ENCODE data around the gene THBS4.
"Not testable (repeated sequence)": the region's sequence is repeated elsewhere in the genome, so short reads cannot be mapped to it uniquely, and the experiment has no call there.

The THBS4 gene

DNA sequence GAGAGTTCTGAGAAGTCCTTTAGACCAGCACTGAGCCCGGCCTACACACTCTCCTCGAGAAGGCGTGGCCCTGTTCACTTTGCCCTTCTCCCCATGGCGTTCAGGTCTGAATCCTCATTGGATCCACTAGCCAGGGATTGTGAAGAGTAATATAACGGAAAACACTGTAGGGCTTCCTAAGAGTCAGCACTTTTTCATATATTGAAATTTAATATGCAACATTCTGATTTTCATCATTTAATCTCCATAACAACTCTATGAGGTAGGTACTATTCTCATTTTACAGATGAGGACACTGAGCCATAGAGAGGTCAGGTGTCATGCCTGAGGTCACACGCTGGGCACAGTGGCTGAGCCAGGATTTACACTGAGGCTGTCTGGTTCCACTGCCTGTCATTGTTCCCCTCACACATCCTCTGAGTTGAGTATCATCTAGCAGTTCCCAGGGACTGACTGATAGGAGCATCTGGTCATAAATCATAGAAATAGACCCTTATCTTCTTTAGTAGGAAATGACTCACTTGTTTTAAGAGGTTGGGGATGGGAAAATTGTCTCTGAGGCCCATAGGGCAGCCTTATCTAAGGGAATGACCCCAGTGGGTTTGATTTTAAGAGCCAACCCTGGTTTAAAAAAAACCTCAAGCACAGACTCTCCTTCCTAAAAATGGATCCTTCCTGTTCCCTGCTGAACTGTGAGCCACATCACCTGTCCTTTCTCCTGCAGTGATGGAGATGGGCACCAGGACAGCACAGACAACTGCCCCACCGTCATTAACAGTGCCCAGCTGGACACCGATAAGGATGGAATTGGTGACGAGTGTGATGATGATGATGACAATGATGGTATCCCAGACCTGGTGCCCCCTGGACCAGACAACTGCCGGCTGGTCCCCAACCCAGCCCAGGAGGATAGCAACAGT lies 41.2 kb downstream of the THBS4 start:
- Mint-ChIP-seq H3K27me3 (no peaks in the 10 kb centered on the region), H3K9me3 (no peaks in the 10 kb centered on the region), H3K36me3 (peaks cover 5% of the 10 kb centered on the region), H3K4me1 (no peaks in the 10 kb centered on the region), H3K27ac (no peak overlapping the region), H3K4me3 (no peak overlapping the region)
- no peak for DNase-seq
- CTCF ChIA-PET: no interaction called here

DNA sequence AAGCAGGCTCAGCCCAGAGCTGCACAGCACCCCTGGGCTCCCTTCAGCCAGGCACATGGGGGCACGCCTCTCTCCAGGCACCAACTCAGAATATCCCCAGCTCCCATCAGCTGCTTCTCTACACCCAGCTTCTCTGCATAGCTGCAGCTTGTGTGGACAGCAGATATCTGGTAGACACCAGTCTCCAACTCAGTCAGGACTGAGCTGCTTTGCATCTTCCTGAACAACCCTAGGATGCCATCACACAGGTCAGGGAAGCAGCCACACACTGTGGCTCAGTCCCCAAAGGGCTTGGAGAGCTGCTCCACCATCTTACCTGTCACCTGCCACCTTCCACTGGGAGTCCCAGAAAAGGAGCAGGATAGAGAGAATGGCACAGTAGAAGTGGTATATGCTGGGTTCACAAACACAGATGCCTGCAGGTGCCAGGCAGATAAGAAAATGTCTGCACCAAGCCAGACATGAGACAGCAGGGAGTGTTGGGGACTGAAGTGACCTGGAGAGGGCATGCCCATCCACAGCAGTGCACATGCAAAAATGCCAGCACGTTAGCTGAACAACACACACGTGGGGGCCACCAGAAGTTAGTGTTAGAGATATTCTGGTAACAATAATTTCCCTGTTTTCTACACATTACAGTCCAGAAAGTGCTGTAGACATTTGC lies 42.0 kb downstream of the THBS4 start:
- no peaks in the 10 kb centered on the region for H3K9me3 Mint-ChIP-seq
- no peak overlapping the region for H3K4me3 Mint-ChIP-seq
- no peak for DNase-seq
- H3K27me3 Mint-ChIP-seq: no peaks in the 10 kb centered on the region
- CTCF ChIA-PET: interaction anchor here (1.2 kb wide), 1 partner anchor 15 kb away, joined by 4 read pairs; no protein-coding TSS in a partner anchor
- H3K4me1 Mint-ChIP-seq: no peaks in the 10 kb centered on the region
- H3K27ac Mint-ChIP-seq: no peak overlapping the region
- H3K36me3 Mint-ChIP-seq: peaks cover 5% of the 10 kb centered on the region

DNA sequence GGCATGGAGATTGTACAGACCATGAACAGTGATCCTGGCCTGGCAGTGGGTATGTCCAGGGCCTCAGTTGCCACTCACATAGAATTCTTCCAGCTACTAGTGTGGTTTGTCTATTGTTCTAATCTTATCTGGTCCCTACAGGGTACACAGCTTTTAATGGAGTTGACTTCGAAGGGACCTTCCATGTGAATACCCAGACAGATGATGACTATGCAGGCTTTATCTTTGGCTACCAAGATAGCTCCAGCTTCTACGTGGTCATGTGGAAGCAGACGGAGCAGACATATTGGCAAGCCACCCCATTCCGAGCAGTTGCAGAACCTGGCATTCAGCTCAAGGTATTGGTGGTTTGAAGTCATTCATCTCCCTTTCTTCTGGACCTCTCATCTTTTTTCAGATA lies 43.8 kb downstream of the THBS4 start:
- Mint-ChIP-seq H3K9me3 (no peaks in the 10 kb centered on the region), H3K4me1 (peaks cover 13% of the 10 kb centered on the region), H3K27me3 (no peaks in the 10 kb centered on the region), H3K27ac (no peak overlapping the region), H3K4me3 (no peak overlapping the region), H3K36me3 (peaks cover 5% of the 10 kb centered on the region)
- CTCF ChIA-PET: interaction anchor here (0.6 to 1.7 kb wide), 4 partner anchors 13 to 375 kb away, joined by 3 to 6 read pairs (median 4); no protein-coding TSS in a partner anchor
- no peak for DNase-seq

DNA sequence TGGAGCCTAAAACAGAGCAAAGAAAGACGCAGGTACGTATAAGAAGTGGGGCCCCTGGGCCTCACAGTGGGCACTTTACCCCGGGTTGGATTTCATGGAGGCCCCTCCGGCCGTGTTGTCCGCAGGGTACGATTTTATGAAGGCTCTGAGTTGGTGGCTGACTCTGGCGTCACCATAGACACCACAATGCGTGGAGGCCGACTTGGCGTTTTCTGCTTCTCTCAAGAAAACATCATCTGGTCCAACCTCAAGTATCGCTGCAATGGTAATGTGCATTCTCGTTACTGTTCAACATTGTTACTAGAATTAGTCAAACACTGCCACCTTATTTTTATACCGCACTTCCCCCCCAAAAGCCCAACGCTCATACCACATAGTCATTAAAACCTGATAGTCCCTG lies 47.1 kb downstream of the THBS4 start:
- Mint-ChIP-seq H3K9me3 (no peaks in the 10 kb centered on the region), H3K4me1 (peaks cover 13% of the 10 kb centered on the region), H3K4me3 (no peak overlapping the region), H3K27me3 (peaks cover 3% of the 10 kb centered on the region), H3K27ac (no peak overlapping the region), H3K36me3 (peaks cover 5% of the 10 kb centered on the region)
- DNase-seq: no peak
- CTCF ChIA-PET: interaction anchor here (3.7 kb wide), 1 partner anchor 157 kb away, joined by 23 read pairs; no protein-coding TSS in a partner anchor

DNA sequence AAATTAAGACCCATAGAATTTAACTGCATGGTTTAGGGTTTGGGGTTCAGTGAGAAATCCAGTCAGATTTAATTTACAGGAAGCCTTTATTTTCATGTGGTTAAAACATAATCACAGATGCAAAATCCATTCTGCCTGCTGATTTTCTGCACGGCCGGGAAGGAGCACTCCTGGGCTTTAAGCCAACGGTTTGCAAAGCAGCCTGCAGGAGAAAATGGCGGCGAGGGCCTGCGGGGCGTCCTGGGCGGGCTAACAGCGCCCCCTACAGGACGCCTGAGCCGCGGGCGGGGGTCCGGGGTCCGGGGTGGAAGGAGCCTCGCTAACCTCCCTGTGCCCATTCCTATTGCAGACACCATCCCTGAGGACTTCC lies 47.6 kb downstream of the THBS4 start:
- CTCF ChIA-PET: interaction anchor here (0.6 to 3.7 kb wide), 39 partner anchors 9 to 1061 kb away, joined by 3 to 60 read pairs (median 4); no protein-coding TSS in a partner anchor
- peak; percentile 63 for DNase-seq
- Mint-ChIP-seq H3K36me3 (peaks cover 5% of the 10 kb centered on the region), H3K4me3 (peak overlapping the region; percentile 61), H3K27ac (no peak overlapping the region), H3K27me3 (peaks cover 3% of the 10 kb centered on the region), H3K4me1 (peaks cover 13% of the 10 kb centered on the region), H3K9me3 (no peaks in the 10 kb centered on the region)

DNA sequence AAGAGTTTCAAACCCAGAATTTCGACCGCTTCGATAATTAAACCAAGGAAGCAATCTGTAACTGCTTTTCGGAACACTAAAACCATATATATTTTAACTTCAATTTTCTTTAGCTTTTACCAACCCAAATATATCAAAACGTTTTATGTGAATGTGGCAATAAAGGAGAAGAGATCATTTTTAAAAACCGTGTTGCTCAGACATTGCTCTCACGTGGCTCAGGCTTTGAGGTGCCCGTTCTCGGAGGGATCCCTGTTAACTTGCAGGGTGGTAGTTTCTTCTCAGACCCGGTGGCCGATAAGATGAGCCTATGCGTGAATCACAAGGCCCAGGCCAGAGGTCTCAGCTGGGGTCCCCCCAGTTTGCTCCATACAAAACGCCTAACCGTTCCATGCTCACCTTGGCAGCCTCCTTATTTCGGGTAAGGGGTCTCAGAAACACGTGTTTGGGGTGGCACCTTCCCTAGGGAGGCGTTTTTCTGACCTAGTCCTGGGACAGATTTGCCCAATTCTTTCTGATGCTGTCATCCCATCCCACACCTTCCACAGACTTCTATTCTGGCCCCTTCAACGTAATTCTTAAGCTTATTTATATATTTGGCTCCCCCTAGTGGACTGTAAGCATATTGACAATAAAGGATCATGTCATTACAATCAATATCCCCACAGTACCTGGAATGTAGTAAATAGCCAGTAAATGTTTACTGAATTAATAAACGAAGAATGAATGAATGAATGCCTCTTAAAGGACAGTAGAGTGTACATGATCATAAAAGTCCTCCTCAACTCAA lies 48.1 kb downstream of the THBS4 start:
- peaks cover 13% of the 10 kb centered on the region for H3K4me1 Mint-ChIP-seq
- H3K4me3 Mint-ChIP-seq: peak overlapping the region; percentile 61
- peak; percentile 29 for DNase-seq
- peak overlapping the region; percentile 76 for H3K27ac Mint-ChIP-seq
- peaks cover 3% of the 10 kb centered on the region for H3K27me3 Mint-ChIP-seq
- CTCF ChIA-PET: interaction anchor here (0.6 to 3.7 kb wide), 54 partner anchors 9 to 1062 kb away, joined by 3 to 60 read pairs (median 4); partner anchors contain the start of gene CMYA5
- H3K36me3 Mint-ChIP-seq: peaks cover 5% of the 10 kb centered on the region
- no peaks in the 10 kb centered on the region for H3K9me3 Mint-ChIP-seq

DNA sequence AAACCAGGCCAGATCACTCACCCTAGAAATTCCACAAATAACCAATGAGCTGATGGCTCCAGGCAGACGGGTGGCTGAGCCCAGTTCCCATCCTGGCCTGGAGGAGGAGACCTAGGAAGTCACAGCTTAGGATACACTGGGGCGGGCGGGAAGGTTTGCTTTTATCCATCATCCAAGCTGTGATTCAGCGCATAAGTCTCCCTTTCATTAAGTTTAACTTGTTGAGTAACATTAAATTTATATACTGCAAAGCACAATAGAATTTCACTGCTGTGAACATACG lies 55.7 kb downstream of the THBS4 start:
- peaks cover 11% of the 10 kb centered on the region for H3K36me3 Mint-ChIP-seq
- H3K4me3 Mint-ChIP-seq: no peak overlapping the region
- no peaks in the 10 kb centered on the region for H3K27me3 Mint-ChIP-seq
- no peak for DNase-seq
- H3K4me1 Mint-ChIP-seq: peaks cover 27% of the 10 kb centered on the region
- no peak overlapping the region for H3K27ac Mint-ChIP-seq
- H3K9me3 Mint-ChIP-seq: no peaks in the 10 kb centered on the region
- CTCF ChIA-PET: interaction anchor here (0.7 to 4.7 kb wide), 10 partner anchors 10 to 581 kb away, joined by 3 to 103 read pairs (median 6); no protein-coding TSS in a partner anchor

DNA sequence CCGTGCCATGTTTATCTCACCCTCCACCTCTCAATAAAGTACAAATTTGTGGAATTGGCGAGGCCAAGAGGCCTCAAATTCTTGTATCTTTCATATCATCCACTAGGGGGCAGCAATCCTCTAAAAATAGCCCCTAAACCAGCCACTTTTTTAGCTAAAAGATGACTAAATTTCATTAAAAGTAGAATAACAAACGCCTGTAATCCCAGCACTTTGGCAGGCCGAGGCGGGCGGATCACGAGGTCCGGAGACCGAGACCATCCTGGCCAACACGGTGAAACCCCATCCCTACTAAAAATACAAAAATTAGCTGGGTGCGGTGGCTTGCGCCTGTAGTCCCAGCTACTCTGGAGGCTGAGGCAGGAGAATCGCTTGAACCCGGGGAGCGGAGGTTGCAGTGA lies 56.6 kb downstream of the THBS4 start:
- peak; percentile 43 for DNase-seq
- H3K27me3 Mint-ChIP-seq, H3K9me3 Mint-ChIP-seq: not testable (repeated sequence)
- CTCF ChIA-PET: interaction anchor here (0.7 to 4.7 kb wide), 29 partner anchors 8 to 581 kb away, joined by 3 to 103 read pairs (median 4); no protein-coding TSS in a partner anchor
- peak overlapping the region; percentile 84 for H3K27ac Mint-ChIP-seq
- H3K4me1 Mint-ChIP-seq: peaks cover 27% of the 10 kb centered on the region
- H3K36me3 Mint-ChIP-seq: peaks cover 15% of the 10 kb centered on the region
- peak overlapping the region; percentile 15 for H3K4me3 Mint-ChIP-seq

DNA sequence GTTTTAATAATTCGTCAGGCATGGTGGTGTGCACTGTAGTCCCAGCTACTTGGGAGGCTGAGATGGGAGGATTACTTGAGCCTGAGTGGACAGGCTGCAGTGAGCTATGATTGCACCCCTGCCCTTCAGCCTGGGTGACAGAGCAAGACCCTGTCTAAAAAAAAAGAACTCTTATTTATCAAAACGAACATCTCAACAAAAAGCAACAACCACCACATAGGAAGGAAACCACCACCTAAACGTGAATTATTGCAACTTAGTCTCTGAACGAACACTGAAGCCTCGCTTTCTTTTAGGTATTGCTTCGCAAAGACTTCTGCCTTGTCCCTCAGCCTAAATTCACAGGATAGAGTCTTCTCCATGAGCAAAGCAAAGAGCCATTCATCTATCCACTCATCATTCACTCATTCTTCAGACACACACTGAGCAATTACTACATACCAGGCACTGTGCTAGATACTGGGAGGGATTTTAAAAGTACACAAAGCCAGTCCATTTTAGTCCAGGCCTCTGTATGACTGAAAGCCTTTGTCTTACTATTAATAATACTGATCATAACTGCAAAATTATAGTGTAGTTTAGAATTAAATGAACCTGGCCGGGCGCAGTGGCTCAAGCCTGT lies 57.4 kb downstream of the THBS4 start:
- CTCF ChIA-PET: interaction anchor here (0.6 to 4.7 kb wide), 22 partner anchors 8 to 538 kb away, joined by 3 to 103 read pairs (median 4); no protein-coding TSS in a partner anchor
- no peaks in the 10 kb centered on the region for H3K27me3 Mint-ChIP-seq
- no peak for DNase-seq
- no peaks in the 10 kb centered on the region for H3K9me3 Mint-ChIP-seq
- no peak overlapping the region for H3K4me3 Mint-ChIP-seq
- peaks cover 32% of the 10 kb centered on the region for H3K4me1 Mint-ChIP-seq
- H3K36me3 Mint-ChIP-seq: peaks cover 20% of the 10 kb centered on the region
- peak overlapping the region; percentile 84 for H3K27ac Mint-ChIP-seq

DNA sequence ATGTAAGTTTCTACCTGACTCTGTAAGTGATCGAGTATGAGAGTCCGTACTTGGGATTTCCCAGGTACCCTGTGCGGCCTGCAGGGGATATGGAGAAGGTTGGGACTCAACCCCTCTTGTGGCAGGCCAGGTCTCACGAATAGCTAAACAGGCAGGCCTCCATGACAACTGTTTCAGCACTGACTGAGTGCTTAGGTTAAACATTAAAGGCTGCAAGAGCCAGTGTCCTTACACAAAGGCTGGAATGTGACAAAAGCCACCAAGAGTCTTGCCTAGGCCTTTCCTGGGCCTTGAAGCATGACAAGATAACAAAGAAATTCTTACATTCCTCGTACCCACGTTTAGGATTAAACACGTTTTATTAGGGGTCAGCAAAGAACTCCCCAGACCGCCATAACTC lies 58.6 kb downstream of the THBS4 start:
- Mint-ChIP-seq H3K27ac (no peak overlapping the region), H3K27me3 (no peaks in the 10 kb centered on the region), H3K4me3 (no peak overlapping the region), H3K9me3 (no peaks in the 10 kb centered on the region), H3K36me3 (peaks cover 20% of the 10 kb centered on the region), H3K4me1 (peaks cover 32% of the 10 kb centered on the region)
- DNase-seq: no peak
- CTCF ChIA-PET: interaction anchor here (0.9 to 2.2 kb wide), 2 partner anchors 181 to 215 kb away, joined by 3 to 6 read pairs; no protein-coding TSS in a partner anchor

DNA sequence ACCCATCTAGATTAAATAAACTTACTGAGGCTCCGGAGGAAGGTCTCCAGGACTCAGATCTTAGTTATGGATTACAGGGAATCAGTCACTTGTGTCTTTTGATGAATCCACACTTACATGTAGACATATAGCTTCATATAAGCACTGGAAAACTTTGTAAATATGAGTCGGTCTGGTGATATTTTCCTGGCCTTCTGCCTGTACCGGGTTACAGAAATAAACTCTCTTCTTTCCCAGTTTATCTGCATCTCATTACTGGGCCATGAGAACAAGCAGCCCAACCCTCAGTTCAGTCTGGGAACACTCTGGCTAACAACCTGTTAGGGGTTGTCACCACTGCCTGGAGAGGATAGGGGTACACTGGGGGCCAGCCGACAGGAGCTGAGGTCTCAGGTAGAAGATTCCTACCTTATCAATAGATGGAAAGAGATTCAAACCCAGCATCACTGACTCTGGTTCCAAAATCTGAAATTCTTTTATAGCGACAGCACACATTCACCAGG lies 59.1 kb downstream of the THBS4 start:
- CTCF ChIA-PET: interaction anchor here (0.9 to 2.2 kb wide), 3 partner anchors 123 to 214 kb away, joined by 3 to 6 read pairs (median 3); no protein-coding TSS in a partner anchor
- Mint-ChIP-seq H3K4me3 (no peak overlapping the region), H3K27ac (no peak overlapping the region), H3K9me3 (no peaks in the 10 kb centered on the region), H3K27me3 (no peaks in the 10 kb centered on the region), H3K36me3 (peaks cover 20% of the 10 kb centered on the region), H3K4me1 (peaks cover 32% of the 10 kb centered on the region)
- no peak for DNase-seq

DNA sequence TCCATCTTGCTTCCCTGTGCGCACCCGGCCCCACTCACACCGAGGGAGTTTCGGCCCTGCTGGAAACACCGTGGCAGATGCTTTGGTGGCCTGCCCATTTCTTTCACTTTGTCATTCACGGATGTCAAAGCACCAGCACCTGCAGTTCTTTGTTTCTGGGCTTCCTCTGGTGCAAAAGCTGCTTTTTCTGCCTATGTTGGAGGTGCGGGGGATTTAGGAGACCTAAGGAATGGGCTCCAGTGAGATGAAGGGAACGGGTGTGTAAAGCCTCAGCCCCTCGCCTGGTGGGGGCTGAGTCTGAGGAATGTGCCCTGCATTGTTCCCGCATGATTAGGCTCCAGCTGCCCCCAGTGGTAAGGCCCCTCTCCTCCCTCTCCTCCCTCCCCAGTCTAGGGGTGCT lies 62.3 kb downstream of the THBS4 start:
- Mint-ChIP-seq H3K36me3 (peaks cover 26% of the 10 kb centered on the region), H3K4me3 (no peak overlapping the region), H3K27me3 (no peaks in the 10 kb centered on the region), H3K27ac (no peak overlapping the region), H3K9me3 (no peaks in the 10 kb centered on the region), H3K4me1 (peaks cover 37% of the 10 kb centered on the region)
- CTCF ChIA-PET: interaction anchor here (1.2 to 2.8 kb wide), 2 partner anchors 13 to 178 kb away, joined by 5 to 10 read pairs; no protein-coding TSS in a partner anchor
- no peak for DNase-seq

DNA sequence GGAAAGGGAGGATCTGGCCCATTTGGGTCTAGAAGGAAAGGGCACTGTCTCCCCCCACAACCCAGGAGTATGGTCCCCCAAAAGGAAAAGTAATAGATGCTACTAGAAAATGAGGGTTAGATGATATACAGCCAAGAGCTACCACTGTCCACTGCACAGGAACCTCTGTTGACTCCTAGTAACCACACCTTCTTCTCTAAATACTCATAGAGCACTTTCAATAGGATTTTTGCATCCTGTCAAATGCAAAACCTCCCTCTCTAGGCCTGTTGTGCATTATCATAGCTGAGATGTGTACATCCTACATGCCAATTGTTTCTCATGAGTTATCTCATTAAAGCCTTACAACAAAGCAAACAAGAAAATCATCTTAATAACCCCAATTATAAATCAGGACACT lies 66.8 kb downstream of the THBS4 start:
- no peaks in the 10 kb centered on the region for H3K27me3 Mint-ChIP-seq
- CTCF ChIA-PET: interaction anchor here (0.9 to 1.6 kb wide), 2 partner anchors 19 to 153 kb away, joined by 3 to 4 read pairs; no protein-coding TSS in a partner anchor
- DNase-seq: no peak
- H3K4me3 Mint-ChIP-seq: no peak overlapping the region
- H3K36me3 Mint-ChIP-seq: peaks cover 18% of the 10 kb centered on the region
- peaks cover 1% of the 10 kb centered on the region for H3K9me3 Mint-ChIP-seq
- H3K4me1 Mint-ChIP-seq: peaks cover 24% of the 10 kb centered on the region
- no peak overlapping the region for H3K27ac Mint-ChIP-seq
